Measurements from ENCODE around the gene CRISP2.
"Not testable (repeated sequence)": the region's sequence is repeated elsewhere in the genome, so short reads cannot be mapped to it uniquely, and the experiment has no call there.

The CRISP2 gene, protein sequence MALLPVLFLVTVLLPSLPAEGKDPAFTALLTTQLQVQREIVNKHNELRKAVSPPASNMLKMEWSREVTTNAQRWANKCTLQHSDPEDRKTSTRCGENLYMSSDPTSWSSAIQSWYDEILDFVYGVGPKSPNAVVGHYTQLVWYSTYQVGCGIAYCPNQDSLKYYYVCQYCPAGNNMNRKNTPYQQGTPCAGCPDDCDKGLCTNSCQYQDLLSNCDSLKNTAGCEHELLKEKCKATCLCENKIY

DNA sequence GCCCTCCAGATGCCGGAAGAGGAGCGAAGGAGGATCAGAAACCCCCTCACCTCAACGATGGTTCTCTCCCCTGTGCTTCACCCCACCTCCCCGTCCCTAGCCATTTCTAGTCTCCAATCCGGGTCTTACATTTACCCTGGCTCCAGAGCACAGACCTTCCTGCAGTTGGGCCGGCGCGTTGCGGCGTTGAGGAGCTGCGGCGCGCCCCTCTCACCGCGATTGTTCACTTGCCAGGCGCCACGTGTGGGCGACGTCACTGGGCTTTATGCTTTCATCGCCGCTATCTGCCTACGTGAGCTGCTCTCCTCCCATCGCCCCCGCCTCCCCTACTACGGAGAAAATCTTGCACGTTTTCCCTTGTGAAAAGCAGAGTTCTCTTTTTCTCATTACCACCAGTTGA is at the start of gene CRISP2:
Gene CRISP2, minus strand, starts transcription at position 198 of the 400 bp plus-strand sequence. CDS start 4,347 bp downstream, outside the sequence.
- DNase-seq, result no peak

DNA sequence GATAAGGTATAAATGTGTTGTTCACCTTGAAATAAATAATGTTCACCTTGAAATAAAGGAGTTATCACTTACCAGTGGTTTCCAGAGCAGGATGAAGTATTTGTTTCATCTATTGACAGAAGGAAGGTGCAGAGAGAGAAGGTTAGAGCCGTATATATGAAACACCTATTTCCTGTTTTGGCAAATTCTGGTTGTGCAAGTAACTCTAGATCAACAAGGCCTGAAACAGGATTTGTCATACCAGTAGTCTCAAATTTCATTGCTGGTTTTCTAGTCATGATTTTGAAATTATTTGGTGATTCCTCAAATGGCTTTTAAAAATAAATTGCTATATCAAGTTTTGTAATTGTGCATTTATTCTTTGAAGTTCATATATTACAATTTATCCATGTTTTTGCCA is 30.9 kb upstream of the CRISP2 start, which contains the start of gene CRISP3:
Gene CRISP3, minus strand, starts transcription at position 130 of the 400 bp plus-strand sequence. Its CDS starts 21 bp downstream, at position 109.
- DNase-seq, result no peak

DNA sequence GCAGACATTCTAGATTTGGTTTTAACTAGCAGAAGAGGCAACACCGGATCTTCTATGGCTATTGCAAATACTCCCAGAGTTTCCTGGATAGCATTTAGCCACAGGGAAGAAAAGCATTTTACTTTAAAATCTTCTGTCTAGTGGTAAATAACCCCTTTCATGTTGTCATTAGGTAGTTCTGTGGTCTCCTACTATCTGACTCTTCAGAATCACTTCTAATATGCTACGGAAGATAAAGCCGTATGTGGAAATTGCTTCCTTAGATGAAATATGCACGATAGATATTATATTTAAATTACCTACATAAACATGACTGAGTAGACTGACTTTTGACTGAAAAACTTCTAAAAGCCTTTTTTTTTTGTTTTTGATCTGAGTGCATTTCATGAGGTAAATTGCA is 30.1 kb upstream of the CRISP2 start:
- no peak for DNase-seq

DNA sequence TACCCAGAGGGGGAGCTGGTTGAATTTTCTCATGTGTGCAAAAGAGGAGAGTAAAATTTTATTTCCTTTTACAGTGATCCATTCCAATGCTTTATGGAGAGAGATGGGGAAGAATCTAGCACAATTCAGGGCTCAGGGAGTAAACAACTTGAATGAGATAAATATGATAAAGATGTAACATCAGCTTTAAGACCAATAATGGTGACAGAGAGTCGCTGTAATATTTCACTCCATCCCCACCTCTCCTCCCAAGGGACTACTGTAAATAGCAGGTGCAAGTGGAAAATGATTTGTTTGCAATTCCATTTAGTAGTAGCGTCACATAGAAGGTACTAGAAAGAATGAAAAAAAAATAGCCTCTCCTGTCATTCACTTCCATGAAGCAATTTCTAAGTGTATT is 26.1 kb upstream of the CRISP2 start:
- DNase-seq, result no peak

DNA sequence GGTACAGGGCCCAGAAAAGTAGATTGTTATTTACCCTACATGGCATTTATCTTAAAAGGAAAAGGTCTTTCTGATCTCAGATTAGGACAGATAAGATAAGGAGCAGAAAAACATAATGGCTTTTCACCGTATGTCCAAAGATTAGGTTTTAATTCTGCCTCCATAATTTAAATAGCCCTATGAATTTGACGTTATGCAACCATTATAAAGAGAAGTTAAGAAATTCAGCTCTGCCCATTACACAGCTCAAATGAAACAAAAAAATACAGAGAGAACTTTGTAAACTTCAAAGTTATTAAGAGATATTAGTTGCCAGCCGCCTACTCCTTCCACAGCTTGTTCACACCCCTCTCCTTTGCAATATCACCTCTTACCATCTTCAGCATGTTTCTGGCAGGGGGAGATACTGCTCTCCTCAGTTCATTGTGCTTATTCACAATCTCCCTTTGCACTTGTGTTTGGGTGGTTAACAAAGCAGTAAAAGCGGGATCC is 22.7 kb upstream of the CRISP2 start:
- DNase-seq, result no peak

DNA sequence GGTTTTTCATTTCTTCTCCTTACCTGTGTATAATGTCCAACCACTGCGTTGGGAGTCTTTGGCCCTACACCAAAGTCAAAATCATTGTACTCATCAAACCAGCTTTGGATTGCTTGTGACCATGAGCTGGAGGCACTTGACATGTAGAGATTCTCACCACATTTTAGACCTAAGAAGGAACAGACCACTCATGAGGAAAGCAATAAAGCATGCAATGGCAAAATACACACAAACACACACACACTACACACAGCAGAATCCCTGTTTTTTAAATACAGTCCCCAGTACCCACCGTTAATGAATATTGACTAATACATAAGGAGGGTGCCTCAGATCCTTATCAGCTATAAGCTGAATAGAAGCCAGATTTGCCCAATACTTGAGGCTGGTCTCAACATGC is 20.3 kb upstream of the CRISP2 start:
- no peak for DNase-seq

DNA sequence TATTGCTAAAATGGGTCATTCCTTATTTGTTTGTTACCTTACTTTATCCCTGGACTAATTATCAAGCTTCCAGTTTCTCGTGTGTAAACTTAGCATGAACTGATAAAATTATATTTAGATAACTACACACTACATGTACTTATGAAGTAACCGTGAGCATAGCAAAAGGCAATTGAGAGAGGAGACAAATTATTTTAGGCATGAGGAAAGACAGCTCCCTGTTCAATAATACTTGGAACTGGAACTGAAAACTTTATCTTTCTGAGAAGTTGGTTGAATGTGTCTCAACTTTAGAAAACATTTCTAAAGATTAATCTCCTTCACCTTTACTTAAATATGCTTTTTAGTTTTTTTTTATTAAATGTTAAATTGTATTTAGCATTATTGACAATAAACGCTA is 19.4 kb upstream of the CRISP2 start:
- DNase-seq, result no peak

DNA sequence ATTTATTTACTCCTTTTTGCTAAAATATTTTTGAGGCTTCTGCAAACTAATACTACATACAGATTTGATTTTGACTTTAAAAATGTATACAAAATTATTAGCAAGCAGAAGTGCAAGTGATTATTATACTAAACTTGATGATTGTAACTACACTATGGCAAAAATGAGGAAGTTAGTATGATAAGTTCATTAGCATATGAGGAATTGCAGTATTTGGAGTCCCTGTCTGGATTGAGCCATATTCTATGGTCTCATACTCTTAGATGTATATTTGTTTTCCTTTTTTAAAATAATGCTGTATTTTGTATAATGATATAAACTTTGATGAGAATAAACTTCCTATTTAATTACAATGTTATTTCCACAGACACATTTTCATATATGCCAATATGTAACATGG is 16.9 kb upstream of the CRISP2 start:
- DNase-seq, result no peak

DNA sequence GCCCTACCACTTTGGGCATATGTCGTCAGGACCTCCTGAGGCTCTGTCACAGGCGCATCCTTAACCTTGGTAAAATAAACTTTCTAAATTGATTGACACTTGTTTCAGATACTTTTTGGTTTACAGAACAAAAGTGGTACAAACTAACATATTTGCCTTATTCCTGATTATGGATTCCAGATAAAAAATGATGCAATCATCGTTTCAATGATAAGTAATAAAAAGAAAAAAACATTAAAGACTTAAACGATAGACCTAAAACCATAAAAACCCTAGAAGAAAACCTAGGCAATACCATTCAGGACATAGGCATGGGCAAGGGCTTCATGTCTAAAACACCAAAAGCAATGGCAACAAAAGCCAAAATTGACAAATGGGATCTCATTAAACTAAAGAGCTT is 10.6 kb upstream of the CRISP2 start:
- DNase-seq, result not testable (repeated sequence)

DNA sequence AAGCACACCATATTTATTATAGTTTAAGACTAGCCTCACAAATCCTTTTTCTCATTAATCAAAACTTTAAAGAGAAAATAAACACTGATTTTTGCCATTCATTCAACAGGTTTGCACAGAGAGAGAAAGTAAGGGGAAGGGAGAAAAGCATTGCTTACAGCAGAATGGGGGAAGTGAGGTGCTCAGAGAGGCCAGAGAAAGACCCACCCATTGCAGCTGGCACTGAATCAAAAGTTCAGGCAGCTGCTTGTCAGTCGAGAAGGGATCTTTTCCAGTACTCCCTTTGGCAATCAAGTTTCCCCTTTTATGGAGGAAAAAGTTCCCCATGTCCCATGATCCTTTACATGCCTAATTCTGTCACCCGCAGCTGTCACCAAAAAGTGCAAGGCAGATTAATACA is 8.0 kb upstream of the CRISP2 start:
- DNase-seq, result no peak

DNA sequence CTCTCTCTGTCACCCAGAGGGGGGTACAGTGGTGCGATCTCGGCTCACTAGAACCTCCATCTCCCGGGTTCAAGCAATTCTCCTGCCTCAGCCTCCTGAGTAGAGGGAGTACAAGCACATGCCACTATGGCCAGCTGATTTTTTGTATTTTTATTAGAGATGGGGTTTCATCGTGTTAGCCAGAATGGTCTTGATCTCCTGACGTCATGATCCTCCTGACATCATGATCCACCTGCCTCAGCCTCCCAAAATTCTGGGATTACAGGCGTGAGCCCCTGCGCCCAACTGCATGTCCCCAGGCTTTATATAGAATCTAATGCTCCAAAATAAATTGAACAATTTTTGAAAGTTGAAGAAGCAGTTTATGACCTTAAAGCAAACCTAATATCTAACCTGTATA is 7.0 kb upstream of the CRISP2 start:
- DNase-seq, result no peak

DNA sequence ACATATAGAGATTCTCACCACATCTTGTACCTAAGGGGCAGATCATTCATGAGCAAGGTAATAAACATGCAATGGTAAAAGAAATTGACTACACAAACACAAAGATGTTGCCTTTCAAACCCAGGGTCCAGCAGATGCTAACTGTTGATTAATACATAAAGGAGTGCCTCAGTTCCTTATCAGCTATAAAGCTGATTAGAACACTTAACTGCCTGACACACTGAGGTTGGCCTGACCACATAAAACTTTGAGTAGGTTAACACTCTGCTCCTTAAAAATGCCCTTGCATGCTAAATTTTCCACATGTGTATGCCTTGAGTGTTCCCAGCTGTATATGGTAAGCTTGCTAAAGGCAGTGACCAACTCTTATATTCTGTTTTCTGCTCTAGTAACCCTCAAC is 14.9 kb downstream of the CRISP2 start:
- DNase-seq, result no peak

DNA sequence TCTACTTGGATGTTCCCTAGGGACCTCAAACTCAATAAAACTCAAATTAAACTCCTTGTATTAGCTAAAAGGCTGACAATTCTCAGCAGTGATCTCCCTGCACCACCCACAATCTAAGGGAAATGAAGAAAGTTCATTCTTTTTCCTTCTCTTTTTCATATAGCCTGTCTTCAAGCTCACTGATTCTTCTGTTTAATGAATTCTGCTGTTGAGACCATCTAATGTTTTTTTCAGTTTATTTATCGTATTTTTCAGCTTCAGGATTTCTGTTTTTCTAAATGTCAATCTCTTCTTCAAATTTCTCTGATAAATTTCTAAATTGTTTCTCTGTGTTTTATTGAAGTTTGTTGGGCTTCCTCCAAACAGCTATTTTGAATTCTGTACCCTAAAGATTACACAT is 19.8 kb downstream of the CRISP2 start:
- no peak for DNase-seq

DNA sequence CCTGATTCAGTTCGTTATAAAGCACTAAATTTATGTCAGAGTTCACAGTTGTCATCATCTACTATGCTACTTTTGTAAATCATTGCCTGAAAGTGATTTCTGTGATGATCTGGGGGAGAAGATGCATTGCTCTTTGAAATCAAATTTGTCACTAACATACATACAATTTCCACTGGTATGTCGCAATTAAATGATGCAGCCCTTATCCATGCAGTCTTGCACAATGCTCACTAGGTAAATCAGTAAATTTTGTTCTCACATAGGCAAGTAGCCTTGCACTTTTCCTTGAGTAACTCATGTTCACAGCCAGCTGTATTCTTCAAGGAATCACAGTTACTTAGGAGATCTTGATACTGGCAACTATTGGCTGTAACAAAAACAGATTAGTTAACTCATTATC is 20.8 kb downstream of the CRISP2 start:
- no peak for DNase-seq

DNA sequence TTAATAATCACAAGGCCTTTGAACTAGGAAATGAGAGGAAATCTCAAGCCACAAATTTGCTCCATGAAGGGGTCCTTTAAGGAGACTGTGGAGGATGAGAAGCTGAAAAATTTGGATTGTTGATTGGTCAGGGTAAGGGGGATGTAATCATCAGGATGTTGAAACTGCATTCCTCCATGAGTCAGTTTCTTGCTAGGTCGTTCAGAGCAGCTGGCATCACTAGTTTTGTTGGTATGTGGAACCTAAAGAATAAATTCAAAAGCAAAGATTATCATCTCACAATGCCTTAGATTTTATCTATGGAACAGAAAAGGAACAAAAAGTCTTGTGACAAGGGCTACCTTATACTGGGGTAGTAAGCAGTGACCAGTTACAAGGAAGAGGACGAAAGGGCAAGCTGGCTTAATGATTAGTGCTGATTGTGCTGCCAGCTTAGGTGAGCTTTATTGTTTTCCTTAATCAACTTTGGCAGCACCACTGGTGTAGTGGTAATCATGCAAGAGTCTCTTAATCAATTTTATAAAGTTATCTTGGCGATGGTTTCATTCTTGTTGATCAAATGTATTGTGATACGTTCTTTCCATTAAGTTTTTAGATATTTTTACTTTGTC is 36.6 kb downstream of the CRISP2 start:
- no peak for DNase-seq

DNA sequence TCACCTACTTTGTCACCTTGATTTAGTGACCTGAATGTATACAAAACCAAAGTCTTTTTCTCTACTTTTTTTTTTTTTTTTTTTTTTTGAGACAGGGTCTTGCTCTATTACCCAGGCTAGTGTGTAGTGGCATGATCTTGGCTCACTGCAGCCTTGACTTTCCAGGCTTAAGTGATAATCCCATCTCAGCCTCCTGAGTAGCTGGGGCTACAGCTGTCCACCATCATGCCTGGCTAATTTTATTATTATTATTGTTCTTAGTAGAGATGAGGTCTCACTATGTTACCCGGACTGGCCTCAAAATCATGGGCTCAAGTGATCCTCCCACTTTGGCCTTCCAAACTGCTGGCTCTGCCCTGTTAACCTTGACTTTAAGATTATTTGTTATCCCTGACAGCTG is 37.5 kb downstream of the CRISP2 start:
- no peak for DNase-seq

DNA sequence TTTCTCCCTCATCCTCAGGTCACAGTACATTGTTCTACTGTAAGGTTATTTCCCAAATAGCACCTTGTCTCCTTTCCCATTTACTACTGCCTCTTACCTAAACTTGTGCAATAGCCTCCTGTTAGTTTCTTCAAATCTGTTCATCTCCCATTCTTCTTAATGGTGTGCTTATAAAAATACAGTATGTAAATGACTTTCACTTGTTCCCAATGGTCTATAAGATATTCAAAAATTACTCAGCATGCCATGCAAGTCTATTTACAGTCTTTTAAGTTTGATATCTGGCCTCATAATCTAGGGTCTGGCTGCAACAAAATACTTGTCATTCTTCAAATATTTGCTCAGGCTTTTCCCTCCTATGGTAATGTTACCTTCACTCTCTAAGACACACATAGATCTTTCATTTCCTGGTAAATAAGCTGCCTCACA is 45.2 kb downstream of the CRISP2 start:
- no peak for DNase-seq

DNA sequence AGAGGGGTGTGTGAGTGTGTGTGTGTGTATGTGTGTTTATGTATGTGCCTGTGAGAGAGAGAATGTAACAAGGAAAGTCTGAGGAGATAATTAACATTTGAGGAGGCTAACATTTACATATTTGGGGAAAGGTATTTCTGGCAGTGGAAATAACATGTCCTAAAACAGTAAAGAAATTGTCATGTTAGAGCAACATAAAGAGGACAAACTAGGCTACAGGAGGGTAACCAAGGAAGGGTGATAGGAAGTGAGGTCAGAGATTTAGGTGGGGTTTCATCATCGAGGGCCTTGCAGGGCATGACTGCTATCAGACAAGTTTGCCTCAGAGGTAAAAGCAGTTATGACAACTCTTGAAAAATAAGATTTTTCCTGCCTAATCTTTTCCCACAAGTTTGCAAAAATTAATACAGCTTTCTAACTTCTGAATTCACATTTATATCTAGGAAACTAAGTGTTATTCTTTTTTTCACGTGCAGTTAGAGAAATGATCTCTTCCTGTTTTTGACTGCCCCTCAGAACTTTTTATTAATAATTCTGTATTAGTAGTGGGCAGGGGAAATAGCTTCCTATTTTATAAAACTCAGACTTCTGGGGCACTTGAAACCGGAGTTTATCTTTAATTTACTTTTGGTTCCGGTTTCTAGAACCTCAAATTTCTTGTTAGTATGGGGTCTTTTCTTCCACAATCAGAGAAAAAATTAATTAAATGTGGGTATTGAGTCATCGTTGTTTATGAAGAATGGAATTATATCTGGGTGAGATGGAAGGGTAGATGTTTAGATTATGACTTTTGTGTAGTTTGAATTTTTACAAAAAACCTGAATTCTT is 46.2 kb downstream of the CRISP2 start:
- no peak for DNase-seq

DNA sequence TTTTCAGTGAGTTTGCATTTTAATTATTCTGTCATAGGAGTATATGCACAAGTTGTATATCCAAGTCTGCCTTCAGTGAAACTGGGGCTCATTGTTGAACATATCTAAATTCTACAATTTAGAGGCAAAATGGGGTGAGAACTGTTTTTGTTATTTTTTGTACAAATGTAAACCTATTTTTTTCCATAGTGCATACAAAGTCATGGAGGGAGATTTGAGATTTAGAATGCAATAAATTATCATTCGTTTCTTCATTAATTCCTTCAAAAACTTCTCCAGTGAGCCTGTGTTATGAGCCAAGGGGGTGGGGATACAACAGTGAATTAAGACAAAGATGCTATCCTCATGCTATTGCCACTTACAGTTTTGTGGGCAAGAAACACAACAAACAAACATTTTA is 46.9 kb downstream of the CRISP2 start:
- DNase-seq, result no peak

DNA sequence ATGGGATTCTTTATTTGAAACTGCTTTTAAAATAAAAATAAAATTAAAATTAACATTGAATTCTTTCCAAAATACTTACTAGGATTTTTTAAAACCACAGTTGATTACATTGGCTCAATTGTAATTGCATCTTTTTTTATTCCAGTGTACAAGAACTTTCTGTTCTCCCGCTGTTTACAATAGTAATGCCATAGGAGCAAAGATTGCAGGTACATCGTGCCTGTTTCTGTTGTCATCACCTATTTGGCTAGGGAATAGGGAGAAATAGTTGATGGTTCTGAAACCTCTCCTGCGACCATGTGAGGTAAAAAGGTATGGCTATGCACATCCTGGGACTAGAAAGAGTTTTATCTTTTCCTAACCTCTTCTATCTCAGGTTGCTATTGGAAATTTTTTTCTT is 48.5 kb downstream of the CRISP2 start:
- DNase-seq, result no peak

DNA sequence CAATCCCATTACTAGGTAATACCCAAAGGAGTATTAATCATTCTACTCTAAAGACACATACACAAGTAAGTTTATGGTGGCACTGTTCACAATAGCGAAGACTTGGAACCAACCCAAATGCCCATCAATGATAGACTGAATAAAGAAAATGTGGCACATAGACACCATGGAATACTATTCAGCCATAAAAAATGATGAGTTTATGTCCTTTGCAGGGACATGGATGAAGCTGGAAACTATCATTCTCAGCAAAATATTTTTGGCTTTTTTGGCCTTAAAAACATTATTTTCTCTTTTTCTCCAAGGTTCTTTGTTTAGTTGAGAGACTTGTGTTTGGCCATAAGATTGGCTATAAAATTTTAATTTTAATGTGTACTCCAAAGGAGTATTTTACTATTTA is 49.3 kb downstream of the CRISP2 start:
- DNase-seq, result not testable (repeated sequence)

DNA sequence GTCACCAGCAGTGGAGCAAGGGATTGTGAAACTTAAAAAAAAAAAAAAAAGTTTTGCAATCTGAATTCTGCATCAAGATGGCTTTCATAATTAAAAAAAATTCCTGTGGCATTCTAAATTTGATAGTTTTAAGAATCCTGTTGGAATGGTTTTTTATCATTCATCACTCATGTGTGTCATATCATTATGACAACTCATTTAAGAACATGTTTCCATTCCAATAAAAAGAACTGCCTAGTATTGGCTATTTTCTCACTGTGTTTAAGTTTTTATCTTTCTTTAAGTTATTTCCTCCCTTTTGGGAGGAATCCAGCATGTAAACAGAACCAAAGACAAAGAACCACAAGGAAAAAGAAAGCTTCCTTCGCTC is 50.5 kb downstream of the CRISP2 start:
- no peak for DNase-seq

DNA sequence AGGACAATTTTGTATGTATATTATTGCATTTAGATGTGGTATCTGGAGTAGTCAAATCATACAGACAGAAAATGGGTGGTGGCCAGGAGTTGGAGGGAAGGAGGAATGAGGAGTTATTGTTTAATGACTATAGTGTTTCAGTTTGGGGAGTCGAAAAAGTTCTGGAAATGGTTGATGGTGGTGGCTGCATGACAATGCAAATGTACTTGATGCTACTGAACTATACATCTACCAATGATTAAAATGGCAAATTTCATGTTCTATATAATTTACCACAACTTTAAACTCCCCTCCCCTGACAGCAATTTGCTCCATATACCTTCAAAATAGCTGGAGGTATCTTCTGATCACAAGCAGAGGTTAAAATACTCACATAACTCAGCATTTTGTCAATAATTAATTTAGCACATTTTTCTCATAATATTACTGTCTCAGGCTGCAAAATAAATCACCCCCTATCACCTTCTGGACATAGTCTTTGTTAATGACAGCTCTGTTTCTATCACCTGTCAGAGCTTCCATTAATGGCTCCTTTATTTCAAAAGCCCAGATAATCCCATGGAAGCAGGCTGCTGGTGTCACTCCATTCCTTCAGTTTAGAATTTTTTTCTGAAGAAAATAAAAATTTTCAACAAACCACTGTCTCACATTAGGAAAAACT is 51.0 kb downstream of the CRISP2 start:
- no peak for DNase-seq
